ENCODE results near the gene ERBB3.
"Not testable (repeated sequence)": the region's sequence is repeated elsewhere in the genome, so short reads cannot be mapped to it uniquely, and the experiment has no call there.

ERBB3 gene

DNA sequence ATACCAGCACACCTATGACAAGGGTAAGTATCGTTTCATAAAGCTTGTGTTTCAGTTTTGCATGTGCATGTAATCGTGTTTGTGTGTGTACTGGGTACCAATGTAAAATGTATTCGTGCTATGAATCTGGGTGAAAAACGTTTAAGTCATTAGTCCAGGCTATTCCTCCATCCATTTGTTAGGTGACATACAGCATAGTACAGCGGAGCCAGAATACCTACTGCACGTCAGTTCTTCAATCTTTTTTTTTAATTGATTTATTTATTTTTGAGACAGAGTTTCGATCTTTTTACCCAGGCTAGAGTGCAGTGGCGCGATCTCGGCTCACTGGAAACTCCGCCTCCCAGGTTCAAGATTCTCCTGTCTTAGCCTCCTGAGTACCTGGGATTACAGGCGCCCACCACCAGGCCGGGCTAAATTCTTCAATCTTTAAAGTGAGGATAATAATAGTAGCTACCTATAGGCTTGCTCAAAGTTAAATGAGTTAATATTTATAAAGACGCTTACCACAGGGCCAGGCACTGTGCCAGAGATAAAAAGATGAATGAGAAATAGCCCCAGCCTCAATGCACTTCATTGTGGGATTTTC, 38.9 kb upstream of the ERBB3 start:
- H3K9ac ChIP-seq (ENCODE audit: insufficient read length, low read depth), result peak overlapping the region; percentile 70
- no peaks in the 10 kb centered on the region for H3K27me3 ChIP-seq (ENCODE audit: insufficient read depth, insufficient read length)
- H3K4me1 ChIP-seq (ENCODE audit: insufficient read depth, insufficient read length), result no peaks in the 10 kb centered on the region
- peak overlapping the region; percentile 33 for H3K4me3 ChIP-seq (ENCODE audit: insufficient read length, low read depth)
- H3K9me3 ChIP-seq (ENCODE audit: insufficient read depth, low read length), result no peaks in the 10 kb centered on the region
- peaks cover 37% of the 10 kb centered on the region for H3K36me3 ChIP-seq (ENCODE audit: insufficient read depth, insufficient read length, low read length)
- DNase-seq (ENCODE audit: low read depth, low spot score), result no peak
- TF ChIP-seq YY1 (IDR thresholded peaks at IDR 0.05; ENCODE audit: insufficient read depth, insufficient read length), result peak; percentile 11
- no peak for TF ChIP-seq SUZ12 (IDR thresholded peaks at IDR 0.05; ENCODE audit: extremely low read depth, insufficient read depth, insufficient read length)
- TF ChIP-seq ZNF274 (IDR thresholded peaks at IDR 0.05; ENCODE audit: low read depth, low read length), result no peak

DNA sequence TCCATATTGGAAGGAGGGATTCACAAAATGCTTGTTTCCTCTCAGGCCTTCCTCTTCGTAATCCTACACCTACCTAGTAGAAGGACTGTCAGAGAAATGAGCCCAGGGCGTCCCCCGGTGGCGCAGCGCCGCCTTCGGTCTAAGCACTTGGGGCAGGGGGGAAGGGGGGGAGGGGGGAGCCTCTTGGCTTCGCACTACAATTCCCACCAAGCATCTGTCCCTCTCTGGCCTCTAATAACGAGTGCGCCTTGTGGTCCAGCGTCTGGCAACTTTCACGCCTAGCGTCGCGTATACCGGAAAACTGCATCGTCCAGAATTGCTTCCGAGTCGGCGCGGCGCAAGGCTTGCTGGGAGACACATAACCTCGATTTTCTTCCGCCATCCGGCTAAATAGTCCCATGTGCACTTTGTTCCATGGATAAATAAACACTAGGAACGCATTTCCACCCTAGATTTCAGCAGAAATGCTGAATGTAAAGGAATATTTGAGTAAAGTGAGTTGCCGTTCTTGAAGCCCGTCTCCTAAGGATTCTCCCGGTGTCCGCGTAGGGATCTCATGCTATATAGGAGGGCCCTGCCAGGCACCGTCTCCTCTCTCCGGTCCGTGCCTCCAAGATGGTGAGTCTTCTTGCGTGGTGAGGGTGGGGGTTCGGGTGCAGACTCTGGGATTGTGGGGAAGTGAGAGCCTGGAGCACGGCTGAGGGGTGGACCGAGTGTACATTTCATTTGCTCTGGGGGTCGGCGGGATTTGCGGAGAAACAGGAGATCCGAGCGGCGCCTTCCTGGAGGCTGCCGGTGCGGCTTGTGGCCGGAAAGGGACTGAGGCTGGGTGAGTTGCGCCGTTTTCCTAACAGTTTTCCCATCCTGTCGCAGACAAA, 38.2 kb upstream of the ERBB3 start, which contains the start of gene RPS26:
TSS of gene RPS26 (plus strand) at position 367 of the 878 bp plus-strand sequence. CDS start at position 616, 249 bp downstream.
- H3K9me3 ChIP-seq (ENCODE audit: insufficient read depth, low read length), result no peaks in the 10 kb centered on the region
- H3K36me3 ChIP-seq (ENCODE audit: insufficient read depth, insufficient read length, low read length), result peaks cover 37% of the 10 kb centered on the region
- H3K27me3 ChIP-seq (ENCODE audit: insufficient read depth, insufficient read length), result no peaks in the 10 kb centered on the region
- DNase-seq (ENCODE audit: low read depth, low spot score), result peak; percentile 99
- peaks cover 4% of the 10 kb centered on the region for H3K4me1 ChIP-seq (ENCODE audit: insufficient read depth, insufficient read length)
- peak within 1 kb of the TSS; percentile 96 for H3K4me3 ChIP-seq (ENCODE audit: insufficient read length, low read depth)
- peak within 1 kb of the TSS; percentile 100 for H3K9ac ChIP-seq (ENCODE audit: insufficient read length, low read depth)
- TF ChIP-seq ZNF274 (IDR thresholded peaks at IDR 0.05; ENCODE audit: low read depth, low read length) (no peak), SUZ12 (IDR thresholded peaks at IDR 0.05; ENCODE audit: extremely low read depth, insufficient read depth, insufficient read length) (no peak), YY1 (IDR thresholded peaks at IDR 0.05; ENCODE audit: insufficient read depth, insufficient read length) (no peak)

GRCh38 chr12:56042430-56042813, 37.5 kb upstream of the ERBB3 start:
- not testable (repeated sequence) for DNase-seq (ENCODE audit: low read depth, low spot score); H3K4me1 ChIP-seq (ENCODE audit: insufficient read depth, insufficient read length); H3K27me3 ChIP-seq (ENCODE audit: insufficient read depth, insufficient read length); H3K9me3 ChIP-seq (ENCODE audit: insufficient read depth, low read length)
- peak overlapping the region; percentile 100 for H3K9ac ChIP-seq (ENCODE audit: insufficient read length, low read depth)
- H3K36me3 ChIP-seq (ENCODE audit: insufficient read depth, insufficient read length, low read length), result peaks cover 37% of the 10 kb centered on the region
- H3K4me3 ChIP-seq (ENCODE audit: insufficient read length, low read depth), result peak overlapping the region; percentile 96

DNA sequence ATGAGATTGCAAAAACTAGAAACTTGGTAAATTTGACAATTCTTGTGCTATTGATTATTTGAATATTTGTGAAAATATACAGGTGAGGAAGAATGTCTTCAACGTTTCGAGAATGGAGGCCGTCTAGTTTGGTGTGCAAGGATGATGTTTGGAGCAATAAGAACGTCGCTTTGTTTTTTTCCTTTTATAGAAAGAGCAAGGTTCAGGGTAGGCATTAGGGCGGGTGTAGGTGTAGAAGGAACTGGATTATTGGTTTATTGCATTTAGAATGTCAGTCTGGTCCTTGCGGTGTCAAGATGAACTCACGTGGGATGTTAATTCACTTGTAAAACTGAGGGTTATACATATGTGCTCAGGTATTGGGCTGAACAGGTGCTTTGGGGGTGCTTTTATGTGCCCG, 37.1 kb upstream of the ERBB3 start:
- H3K4me3 ChIP-seq (ENCODE audit: insufficient read length, low read depth), result peak overlapping the region; percentile 96
- TF ChIP-seq YY1 (IDR thresholded peaks at IDR 0.05; ENCODE audit: insufficient read depth, insufficient read length) (no peak), ZNF274 (IDR thresholded peaks at IDR 0.05; ENCODE audit: low read depth, low read length) (no peak), SUZ12 (IDR thresholded peaks at IDR 0.05; ENCODE audit: extremely low read depth, insufficient read depth, insufficient read length) (no peak)
- peak overlapping the region; percentile 100 for H3K9ac ChIP-seq (ENCODE audit: insufficient read length, low read depth)
- no peaks in the 10 kb centered on the region for H3K27me3 ChIP-seq (ENCODE audit: insufficient read depth, insufficient read length)
- peaks cover 4% of the 10 kb centered on the region for H3K4me1 ChIP-seq (ENCODE audit: insufficient read depth, insufficient read length)
- H3K9me3 ChIP-seq (ENCODE audit: insufficient read depth, low read length), result no peaks in the 10 kb centered on the region
- peaks cover 37% of the 10 kb centered on the region for H3K36me3 ChIP-seq (ENCODE audit: insufficient read depth, insufficient read length, low read length)
- no peak for DNase-seq (ENCODE audit: low read depth, low spot score)

DNA sequence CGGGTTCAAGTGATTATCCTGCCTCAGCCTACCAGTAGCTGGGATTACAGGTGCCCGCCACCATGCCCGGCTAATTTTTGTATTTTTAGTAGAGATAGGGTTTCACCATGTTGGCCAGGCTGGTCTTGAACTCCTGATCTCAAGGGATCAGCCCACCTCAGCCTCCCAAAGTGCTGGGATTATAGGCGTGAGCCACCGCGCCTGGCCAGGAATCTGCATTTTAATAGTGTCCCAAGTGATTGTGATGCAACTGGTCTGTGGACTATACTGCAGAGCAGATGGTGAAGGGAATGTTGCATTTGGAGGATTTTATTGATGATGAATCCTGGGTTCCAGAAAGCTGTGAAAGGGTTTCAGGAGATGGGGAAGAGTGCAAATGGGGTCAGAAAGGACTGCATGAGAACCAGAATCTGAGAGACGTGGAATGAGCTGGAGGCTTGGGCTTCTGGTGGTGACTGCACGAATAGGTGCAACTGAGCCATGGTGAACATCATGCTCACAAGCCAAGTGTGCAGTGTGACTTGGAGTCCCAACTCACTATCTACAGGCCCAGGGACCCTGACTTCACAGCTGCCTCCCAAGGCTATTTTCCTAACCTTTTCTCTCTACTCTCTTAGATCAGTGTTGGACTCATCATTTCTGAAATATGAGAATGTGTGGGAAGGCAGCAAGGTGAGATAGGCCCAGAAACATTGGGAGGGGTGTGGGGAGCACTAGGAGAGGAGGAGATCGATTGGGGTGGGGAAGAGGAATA, 33.8 kb upstream of the ERBB3 start:
- no peaks in the 10 kb centered on the region for H3K9me3 ChIP-seq (ENCODE audit: insufficient read depth, low read length)
- H3K4me1 ChIP-seq (ENCODE audit: insufficient read depth, insufficient read length), result peaks cover 4% of the 10 kb centered on the region
- DNase-seq (ENCODE audit: low read depth, low spot score), result no peak
- H3K36me3 ChIP-seq (ENCODE audit: insufficient read depth, insufficient read length, low read length), result peaks cover 37% of the 10 kb centered on the region
- H3K27me3 ChIP-seq (ENCODE audit: insufficient read depth, insufficient read length), result no peaks in the 10 kb centered on the region
- peak overlapping the region; percentile 26 for H3K9ac ChIP-seq (ENCODE audit: insufficient read length, low read depth)
- H3K4me3 ChIP-seq (ENCODE audit: insufficient read length, low read depth), result no peak overlapping the region
- TF ChIP-seq ZNF274 (IDR thresholded peaks at IDR 0.05; ENCODE audit: low read depth, low read length) (no peak), SUZ12 (IDR thresholded peaks at IDR 0.05; ENCODE audit: extremely low read depth, insufficient read depth, insufficient read length) (no peak), YY1 (IDR thresholded peaks at IDR 0.05; ENCODE audit: insufficient read depth, insufficient read length) (no peak)

GRCh38 chr12:56053407-56053893, 26.5 kb upstream of the ERBB3 start:
- H3K9me3 ChIP-seq (ENCODE audit: insufficient read depth, low read length), result no peaks in the 10 kb centered on the region
- no peaks in the 10 kb centered on the region for H3K36me3 ChIP-seq (ENCODE audit: insufficient read depth, insufficient read length, low read length)
- H3K27me3 ChIP-seq (ENCODE audit: insufficient read depth, insufficient read length), result no peaks in the 10 kb centered on the region
- no peaks in the 10 kb centered on the region for H3K4me1 ChIP-seq (ENCODE audit: insufficient read depth, insufficient read length)
- no peak overlapping the region for H3K4me3 ChIP-seq (ENCODE audit: insufficient read length, low read depth)
- H3K9ac ChIP-seq (ENCODE audit: insufficient read length, low read depth), result no peak overlapping the region
- TF ChIP-seq SUZ12 (IDR thresholded peaks at IDR 0.05; ENCODE audit: extremely low read depth, insufficient read depth, insufficient read length) (no peak), ZNF274 (IDR thresholded peaks at IDR 0.05; ENCODE audit: low read depth, low read length) (no peak), YY1 (IDR thresholded peaks at IDR 0.05; ENCODE audit: insufficient read depth, insufficient read length) (no peak)
- no peak for DNase-seq (ENCODE audit: low read depth, low spot score)

DNA sequence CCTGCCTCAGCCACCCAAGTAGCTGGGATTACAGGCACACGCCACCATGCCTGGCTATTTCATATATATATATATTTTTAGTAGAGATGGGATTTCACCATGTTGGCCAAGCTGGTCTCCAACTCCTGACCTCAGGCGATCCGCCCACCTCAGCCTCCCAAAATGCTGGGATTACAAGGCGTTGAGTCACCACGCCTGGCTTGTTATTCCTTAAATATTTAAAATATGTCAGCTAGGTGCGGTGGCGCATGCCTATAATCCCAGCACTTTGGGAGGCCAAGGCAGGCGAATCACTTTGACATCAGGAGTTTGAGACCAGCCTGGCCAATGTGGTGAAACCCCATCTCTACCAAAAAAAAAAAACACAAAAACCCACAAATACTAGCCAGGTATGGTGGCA, 20.0 kb upstream of the ERBB3 start:
- DNase-seq (ENCODE audit: low read depth, low spot score); H3K4me1 ChIP-seq (ENCODE audit: insufficient read depth, insufficient read length); H3K27me3 ChIP-seq (ENCODE audit: insufficient read depth, insufficient read length); H3K9me3 ChIP-seq (ENCODE audit: insufficient read depth, low read length); H3K9ac ChIP-seq (ENCODE audit: insufficient read length, low read depth); H3K36me3 ChIP-seq (ENCODE audit: insufficient read depth, insufficient read length, low read length); H3K4me3 ChIP-seq (ENCODE audit: insufficient read length, low read depth): not testable (repeated sequence)

Measured in NT2/D1 (cell line).